NOMO-1 treated with dmso at 0.1 percent for 144 hours (cell line): ENCODE results near the gene TMEM30A.

ENCODE experiments used
- DNase-seq: peaks from one replicate; lab custom pipeline; 2025; ENCODE audit not compliant: unreplicated experiment; lab: John Stamatoyannopoulos, UW

The TMEM30A gene

GRCh38 chr6:75266716-75267291 lies 17.8 kb downstream of the TMEM30A start:
- DNase-seq = no peak

- no peak for DNase-seq
These were observed 21.2 kb downstream of the TMEM30A start for GRCh38 chr6:75263401-75263750.

GRCh38 chr6:75262716-75263400 lies 21.7 kb downstream of the TMEM30A start:
- DNase-seq = no peak

DNA sequence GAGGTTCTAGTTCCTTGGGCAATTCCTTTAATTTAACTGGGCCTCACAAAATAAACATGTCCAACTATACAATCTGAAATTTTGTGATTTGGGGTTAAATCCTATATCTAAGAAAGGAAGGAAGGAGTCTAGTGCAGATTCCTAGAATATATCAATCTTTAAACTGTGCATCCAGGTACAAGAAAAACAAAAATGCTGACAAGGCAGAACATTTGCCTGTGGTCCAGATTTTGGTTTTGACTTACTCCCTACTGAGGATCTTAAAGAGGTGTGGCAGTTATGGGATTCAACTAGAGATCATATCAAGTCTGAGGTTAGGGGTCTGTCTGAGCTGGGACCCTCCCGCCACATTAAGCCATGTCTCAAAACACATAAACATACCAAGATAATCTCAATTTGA lies 23.3 kb downstream of the TMEM30A start:
- no peak for DNase-seq

DNA sequence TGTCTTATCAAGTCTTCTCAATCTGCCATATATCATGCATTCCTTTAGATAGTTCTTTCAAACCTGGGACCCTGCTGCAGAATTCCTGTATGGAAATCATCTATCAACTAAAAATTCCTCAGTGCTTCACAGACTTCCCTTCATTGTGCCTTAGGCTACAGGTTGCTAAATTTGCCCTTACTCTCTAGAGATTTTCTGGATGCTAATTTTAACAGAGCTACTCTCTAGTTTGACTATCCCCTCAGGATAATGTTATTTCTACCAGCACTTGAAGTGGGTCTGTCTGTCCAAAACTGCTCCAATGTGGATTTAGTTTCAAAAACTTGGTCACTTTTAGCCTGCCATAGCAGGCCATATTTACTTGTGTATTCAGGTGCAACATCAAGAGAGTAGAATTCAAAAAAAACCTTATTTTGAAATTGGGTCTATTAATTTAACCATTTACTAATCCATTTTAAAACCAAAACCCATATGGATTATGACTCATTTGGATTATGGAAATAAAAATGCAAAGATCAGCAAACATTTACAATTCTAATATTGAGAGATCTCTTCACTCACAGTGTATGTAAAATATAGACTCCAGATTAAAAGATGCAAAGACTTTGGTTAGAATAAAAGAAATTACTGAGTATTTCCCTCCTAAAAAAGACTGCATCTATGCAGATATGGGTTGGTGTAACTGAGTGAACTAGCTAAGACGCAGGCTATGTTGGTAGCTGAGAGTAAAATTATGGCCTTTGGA lies 27.1 kb downstream of the TMEM30A start:
- DNase-seq = no peak

GRCh38 chr6:75250552-75250951 lies 34.0 kb downstream of the TMEM30A start:
- no peak for DNase-seq

- no peak for DNase-seq
These were observed 34.8 kb downstream of the TMEM30A start for GRCh38 chr6:75249837-75250236.

DNA sequence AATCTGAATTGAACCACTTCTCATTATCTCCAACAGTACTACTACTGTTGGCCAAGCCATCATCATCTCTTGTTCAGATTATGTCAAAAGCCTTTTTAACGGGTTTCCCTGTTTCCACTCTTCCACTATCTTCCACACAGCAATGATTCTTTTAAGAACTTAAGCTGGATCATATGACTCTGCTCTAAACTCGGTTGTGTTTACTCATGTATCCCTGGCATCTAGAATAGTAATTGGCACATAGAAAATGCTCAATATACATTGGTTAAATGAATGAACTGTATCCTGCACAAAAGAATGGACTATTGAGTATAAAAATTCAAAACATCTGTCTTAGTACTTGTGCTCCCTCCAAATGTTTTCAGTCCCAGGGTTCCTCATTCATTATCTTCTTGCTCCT lies 38.2 kb downstream of the TMEM30A start:
- no peak for DNase-seq

DNA sequence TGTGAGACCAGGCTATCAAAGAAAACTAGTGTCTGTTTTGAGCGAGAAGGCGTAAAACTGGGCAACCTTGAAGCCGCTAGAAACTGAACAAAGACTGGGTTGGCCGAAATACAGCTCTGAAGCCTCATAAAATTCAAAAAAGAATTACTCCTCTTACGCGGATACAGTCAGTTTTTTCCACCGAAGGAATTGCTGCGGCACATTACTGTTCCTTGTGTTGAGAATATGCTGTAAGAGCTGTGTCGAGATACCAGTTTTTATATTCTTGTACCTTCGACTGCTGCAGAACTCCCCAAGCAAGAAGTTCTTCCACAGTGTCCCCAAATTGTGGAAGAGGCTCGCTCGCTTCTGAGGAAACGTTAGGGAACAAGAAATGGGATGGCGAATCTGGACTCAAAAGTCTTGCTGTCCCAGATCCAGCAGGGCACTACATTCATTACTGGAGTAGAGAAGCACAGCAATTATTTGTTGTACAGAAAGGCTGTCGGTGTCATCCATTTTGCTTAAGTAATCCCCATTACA lies 40.5 kb downstream of the TMEM30A start:
- DNase-seq = no peak

DNA sequence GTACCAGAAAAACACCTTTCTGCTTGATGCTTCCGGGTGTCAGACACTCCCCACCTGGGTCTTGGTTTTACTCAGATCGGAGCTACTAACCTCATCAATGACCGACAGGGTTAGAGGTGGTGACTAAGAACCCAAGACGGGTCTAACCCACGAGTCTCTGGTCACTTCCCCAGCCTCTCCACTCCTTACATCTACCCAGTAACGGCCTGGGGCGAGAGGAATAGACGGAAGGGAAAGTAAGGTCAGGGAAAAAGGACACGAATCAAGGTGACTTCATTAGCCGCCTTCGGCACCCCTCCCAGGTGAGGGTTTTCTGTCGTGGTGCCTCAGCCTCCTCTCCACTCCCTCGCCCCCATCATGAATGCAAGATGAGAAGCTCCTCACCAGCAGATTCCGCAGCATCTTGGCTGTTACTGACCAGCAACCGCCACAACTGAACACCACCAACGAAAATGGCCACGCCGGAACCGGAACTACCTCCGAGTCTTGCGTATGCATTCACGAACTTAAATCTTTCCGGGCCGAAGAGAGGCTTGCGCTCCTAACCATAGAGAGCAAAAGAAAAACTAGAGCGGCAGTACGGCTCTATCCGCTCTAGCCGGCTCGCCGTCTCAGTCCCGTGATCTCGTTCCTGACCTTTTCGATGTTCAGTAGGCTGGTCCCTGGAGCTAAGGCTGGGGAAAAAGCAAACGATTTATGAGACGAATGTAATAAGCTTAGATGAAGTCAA lies 41.1 kb downstream of the TMEM30A start, which contains the start of gene COX7A2:
Gene COX7A2, minus strand, starts transcription at position 469 of the 730 bp plus-strand sequence. Its CDS starts 67 bp downstream, at position 402.
- DNase-seq = peak; percentile 98

DNA sequence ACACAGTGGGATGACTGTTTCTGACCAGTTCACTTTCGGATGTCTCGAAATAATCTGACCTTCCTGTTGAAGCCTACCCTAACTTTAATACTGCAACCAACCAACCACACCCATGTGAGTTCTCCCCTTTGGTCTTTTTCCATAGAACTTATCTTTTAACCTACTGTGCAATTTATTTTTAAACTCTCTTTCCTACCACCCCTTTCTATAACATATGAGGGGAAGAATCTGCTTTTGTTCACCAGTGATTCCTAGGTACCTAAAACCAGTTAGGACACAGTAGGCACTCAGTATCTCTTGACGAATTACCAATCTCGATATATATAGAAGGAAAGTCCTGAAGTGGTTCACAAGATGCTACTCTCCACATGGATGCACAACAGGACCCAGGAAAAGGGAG lies 48.0 kb downstream of the TMEM30A start:
- no peak for DNase-seq

GRCh38 chr6:75235271-75235670 lies 49.3 kb downstream of the TMEM30A start:
- no peak for DNase-seq

DNA sequence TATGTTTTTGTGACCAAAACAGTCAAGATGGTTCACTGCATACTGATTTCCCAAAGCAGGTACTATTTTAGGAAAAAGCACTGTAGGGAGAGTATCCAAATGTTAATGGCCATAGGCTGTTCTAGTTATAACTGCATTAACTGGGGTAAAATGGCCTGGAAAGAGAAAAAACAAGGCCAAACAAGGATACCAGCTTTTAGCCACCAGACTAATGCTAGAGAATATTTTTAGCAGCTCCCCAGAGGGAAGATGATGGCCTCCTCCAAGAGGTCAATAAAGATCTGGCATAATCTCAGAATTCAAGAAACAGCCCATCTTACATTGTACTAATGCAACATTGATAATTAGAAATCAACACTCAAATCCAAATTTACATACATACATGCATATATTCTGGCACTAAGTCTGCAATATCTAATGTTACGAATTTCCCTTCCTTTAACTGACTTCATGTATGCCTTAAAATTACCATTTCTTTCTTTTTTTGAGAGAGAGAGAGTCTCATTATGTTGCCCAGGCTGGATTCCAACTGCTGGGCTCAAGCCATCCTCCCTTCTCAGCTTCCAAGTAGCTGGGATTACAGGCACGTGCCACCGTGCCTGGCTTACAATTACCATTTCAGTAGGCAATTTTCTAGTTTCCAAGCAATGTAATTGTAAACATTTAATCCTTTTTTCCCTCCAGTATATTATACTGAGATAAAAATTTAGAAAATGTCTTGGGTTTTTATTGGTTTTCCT lies 50.3 kb downstream of the TMEM30A start:
- DNase-seq = no peak

DNA sequence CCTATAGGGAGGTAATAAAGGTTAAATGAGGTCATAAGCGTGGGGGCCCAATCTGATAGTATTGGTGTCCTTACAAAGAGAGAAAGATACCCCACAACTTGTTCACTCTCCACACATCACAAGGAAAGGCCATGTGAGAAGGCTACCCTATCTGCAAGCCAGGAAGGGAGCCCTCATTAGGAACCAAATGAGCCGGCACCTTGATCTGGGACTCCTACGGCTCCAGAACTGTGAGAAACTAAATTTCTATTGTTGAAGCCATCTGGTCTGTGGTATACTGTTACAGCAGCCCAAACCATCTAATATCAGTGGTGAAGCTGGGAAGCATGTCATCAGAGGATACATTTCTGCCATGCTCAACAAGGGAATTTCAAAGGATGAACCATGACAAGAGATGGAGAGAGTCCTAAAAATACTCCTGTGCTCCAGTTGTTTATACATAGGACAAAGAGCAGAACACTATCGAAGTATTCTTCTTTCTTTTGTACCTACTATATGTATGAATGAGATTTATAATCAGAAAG lies 51.4 kb downstream of the TMEM30A start:
- no peak for DNase-seq

GRCh38 chr6:75230484-75231325 lies 53.9 kb downstream of the TMEM30A start:
- DNase-seq = no peak

DNA sequence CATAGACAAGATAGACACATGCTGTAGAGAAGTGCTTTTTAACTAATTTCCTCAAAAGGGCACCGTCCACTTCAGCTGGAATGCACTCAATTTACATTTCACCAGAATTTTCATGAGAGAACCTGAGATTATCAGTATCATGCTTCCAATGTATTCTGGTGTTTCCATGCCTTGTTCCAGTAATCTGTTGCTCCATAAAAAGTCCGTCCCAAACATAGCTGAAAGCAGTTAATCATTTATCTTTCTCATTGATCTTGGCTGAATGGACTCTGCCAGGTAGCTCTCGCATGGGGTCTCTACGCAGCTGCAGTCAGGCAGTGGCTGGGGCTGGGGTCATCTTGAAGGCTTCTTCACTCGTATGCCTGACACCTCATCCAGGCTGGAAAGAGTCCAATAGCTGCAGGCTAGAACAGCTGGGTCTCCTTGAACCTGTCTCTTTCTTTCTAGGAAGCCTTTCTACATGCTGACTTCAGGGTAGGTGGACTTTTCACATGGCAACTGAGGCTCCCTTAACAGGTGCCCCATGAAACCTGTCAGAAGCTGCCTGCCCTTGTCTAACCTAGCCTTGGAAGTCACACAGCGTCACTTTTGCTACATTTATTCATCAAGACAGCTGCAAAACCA lies 60.2 kb downstream of the TMEM30A start:
- no peak for DNase-seq

- no peak for DNase-seq
These were observed 61.2 kb downstream of the TMEM30A start for GRCh38 chr6:75223428-75223827.

DNA sequence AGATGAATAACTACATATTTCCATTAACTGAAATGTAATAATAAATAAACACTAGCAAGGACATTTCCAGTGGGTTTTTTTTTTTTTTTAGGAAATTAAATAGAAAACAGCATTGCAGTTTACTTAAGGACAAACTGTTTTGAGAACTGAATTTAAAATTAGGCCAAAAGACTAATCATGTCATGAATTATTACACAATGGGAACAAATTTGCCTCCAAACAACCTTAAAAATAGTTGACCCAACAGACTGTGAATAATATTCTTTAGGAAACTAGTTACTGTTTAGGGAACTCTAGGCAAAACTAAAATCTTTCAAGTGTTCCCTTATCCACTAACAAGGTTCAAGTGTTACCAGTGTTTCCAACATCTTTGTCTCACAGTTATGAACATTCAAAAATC lies 62.3 kb downstream of the TMEM30A start:
- no peak for DNase-seq

DNA sequence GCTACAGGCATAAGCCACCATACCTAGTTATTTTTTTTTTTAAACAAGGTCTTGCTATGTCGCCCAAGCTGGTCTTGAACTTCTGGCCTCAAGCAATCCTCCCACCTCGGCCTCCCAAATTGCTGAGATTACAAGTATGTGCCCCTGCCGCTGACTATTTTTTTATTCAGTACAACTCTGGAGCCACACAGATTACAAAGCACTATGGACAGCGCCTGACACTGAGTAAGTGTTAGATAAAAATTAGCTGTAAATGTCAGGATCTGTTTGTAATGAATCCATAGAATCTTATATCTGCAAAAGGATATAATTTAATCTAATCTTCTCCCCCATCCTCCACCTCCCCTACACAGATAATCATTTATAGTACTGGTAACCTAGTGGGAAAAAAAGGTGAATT lies 63.5 kb downstream of the TMEM30A start:
- DNase-seq = no peak
